ENCODE results near the gene RND3. TPM values are rescaled to one million over a fixed set of nuclear protein-coding genes. Genes with fewer than 3 reads are reported as not detected.

RND3 gene
- total and polyA plus RNA-seq, 2 of the 13 experiments (the other 11 are each of a cell fraction or from before 2014, with no cell fraction given), result 0.13 to 0.42 TPM

DNA sequence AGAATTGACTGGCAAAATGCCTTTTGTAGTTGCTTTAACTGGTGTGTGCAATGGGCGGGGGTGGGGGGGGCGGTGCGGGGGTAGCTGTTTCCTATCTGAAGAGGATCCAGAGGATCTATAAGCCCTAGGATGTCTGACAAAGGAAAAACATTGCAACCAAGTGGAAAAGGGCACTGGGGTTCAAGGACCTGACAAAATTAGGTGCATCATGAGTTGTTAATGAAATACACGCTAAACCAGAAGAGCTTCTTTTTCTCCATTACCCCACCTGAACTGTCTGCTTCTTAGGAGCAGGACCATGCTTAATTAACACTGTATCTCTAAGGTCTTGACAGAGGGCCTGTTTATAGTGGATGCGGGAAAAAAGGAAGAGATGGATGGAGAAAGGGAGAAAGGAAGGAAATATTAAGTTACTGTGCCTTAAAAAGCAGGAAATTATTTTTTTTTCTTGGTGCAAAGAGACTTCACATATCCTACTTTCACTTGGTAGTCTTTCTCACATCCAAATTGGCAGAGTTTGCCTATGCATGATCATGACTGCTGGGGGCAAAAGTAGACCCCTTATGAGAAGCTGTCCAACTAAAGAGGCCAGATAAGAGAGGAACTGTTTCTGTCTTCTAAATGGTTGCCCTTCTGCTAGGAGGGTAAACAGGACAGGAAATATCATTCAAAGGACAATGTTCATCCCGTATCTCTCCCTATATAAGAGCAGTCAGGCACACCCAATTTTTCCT, 4.6 kb downstream of the RND3 start (continued):
- TF ChIP-seq, protein P1, sequence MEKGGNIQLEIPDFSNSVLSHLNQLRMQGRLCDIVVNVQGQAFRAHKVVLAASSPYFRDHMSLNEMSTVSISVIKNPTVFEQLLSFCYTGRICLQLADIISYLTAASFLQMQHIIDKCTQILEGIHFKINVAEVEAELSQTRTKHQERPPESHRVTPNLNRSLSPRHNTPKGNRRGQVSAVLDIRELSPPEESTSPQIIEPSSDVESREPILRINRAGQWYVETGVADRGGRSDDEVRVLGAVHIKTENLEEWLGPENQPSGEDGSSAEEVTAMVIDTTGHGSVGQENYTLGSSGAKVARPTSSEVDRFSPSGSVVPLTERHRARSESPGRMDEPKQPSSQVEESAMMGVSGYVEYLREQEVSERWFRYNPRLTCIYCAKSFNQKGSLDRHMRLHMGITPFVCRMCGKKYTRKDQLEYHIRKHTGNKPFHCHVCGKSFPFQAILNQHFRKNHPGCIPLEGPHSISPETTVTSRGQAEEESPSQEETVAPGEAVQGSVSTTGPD (CRISPR knock-in tag; IDR thresholded peaks at IDR 0.05), result no peak
- TF ChIP-seq NFRKB (IDR thresholded peaks at IDR 0.05), result no peak

DNA sequence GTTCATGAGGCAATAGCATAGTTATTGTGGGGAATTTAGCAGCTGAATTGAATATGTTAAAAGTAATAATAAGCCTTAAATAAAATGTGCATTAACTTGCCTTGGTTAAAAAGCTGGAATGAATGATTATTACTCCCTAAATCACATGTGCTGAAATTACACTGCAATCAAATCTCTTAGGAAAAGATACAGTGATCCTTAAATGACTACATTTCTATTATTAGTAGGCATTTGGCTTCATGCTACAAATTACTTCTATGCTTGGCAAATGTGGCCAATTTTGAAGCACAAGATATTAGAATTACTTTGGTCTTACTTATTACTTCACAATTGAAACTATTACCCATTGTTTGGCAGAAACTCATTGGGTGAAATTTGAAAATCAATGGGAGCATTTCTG, 5.4 kb downstream of the RND3 start:
- no peaks in the 10 kb centered on the region for H3K36me3 ChIP-seq (replicated peaks in 1 of 2; ENCODE audit: control insufficient read depth in 1 of 2, insufficient read depth in 2 of 2, low read length in 2 of 2)
- ATAC-seq (no peak), FAIRE-seq (no peak), DNase-seq (ENCODE audit: low spot score) (no peak)
- H3K27ac ChIP-seq (ENCODE audit: extremely low read length, insufficient read depth, low read length), result no peak overlapping the region
- intact Hi-C loops (cut with micrococcal nuclease; ENCODE audit: unreplicated experiment), result no loop called here
- H3K9me3 ChIP-seq (ENCODE audit: low read length), result no peaks in the 10 kb centered on the region
- H3K79me2 ChIP-seq (ENCODE audit: insufficient read depth, low read length), result no peaks in the 10 kb centered on the region
- no TSS peak for BruUV-seq (replicated peaks)
- H3K4me2 ChIP-seq (ENCODE audit: low read depth, low read length), result no peak overlapping the region
- CTCF ChIA-PET (ENCODE audit: low intra/inter-chr PET ratio, low total read pairs), result no interaction called here
- no peaks in the 10 kb centered on the region for H4K20me1 ChIP-seq (ENCODE audit: insufficient read depth, low read length)
- peaks cover 19% of the 10 kb centered on the region for H3K4me1 ChIP-seq (ENCODE audit: insufficient read depth, low read length)
- H3K27me3 ChIP-seq (ENCODE audit: control insufficient read depth in 1 of 2, insufficient read depth in 2 of 2, low read length in 2 of 2), result peaks cover 6 to 30% of the 10 kb centered on the region in 2 experiments; a peak in 4 of 5 replicates
- in situ Hi-C loops (cut with HindIII; ENCODE audit: extremely low pct_ligation_motif_present, low pct_unique_long_range_greater_than_20kb), result no loop called here
- POLR2A ChIA-PET, result no interaction called here
- H3K9ac ChIP-seq (ENCODE audit: insufficient read depth, low read depth, low read length), result no peak overlapping the region
- H2AFZ ChIP-seq (ENCODE audit: low read length), result no peak overlapping the region
- H3K4me3 ChIP-seq (replicated peaks in 1 of 3; ENCODE audit: insufficient read depth in 1 of 3, low read depth in 2 of 3, low read length in 3 of 3), result no peak overlapping the region
- TF ChIP-seq ZNF605 (CRISPR knock-in tag; IDR thresholded peaks at IDR 0.05), result no peak
- no peak for TF ChIP-seq MEF2D (CRISPR knock-in tag; IDR thresholded peaks at IDR 0.05)
- no peak for TF ChIP-seq MIER3 (CRISPR knock-in tag; IDR thresholded peaks at IDR 0.05; ENCODE audit: borderline replicate concordance)
- no peak for TF ChIP-seq TAF15 (IDR thresholded peaks at IDR 0.05; ENCODE audit: low read depth, low read length, poor library complexity, severe bottlenecking)
- TF ChIP-seq, protein P2, sequence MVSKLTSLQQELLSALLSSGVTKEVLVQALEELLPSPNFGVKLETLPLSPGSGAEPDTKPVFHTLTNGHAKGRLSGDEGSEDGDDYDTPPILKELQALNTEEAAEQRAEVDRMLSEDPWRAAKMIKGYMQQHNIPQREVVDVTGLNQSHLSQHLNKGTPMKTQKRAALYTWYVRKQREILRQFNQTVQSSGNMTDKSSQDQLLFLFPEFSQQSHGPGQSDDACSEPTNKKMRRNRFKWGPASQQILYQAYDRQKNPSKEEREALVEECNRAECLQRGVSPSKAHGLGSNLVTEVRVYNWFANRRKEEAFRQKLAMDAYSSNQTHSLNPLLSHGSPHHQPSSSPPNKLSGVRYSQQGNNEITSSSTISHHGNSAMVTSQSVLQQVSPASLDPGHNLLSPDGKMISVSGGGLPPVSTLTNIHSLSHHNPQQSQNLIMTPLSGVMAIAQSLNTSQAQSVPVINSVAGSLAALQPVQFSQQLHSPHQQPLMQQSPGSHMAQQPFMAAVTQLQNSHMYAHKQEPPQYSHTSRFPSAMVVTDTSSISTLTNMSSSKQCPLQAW (CRISPR knock-in tag; IDR thresholded peaks at IDR 0.05), result no peak
- no peak for TF ChIP-seq U2AF2 (IDR thresholded peaks at IDR 0.05; ENCODE audit: low read depth, low read length)
- no peak for TF ChIP-seq NFIC (IDR thresholded peaks at IDR 0.05; ENCODE audit: low read length)
- no peak for TF ChIP-seq ZNF33B (CRISPR knock-in tag; IDR thresholded peaks at IDR 0.05)
- TF ChIP-seq RFXAP (CRISPR knock-in tag; IDR thresholded peaks at IDR 0.05; ENCODE audit: borderline replicate concordance), result no peak
- TF ChIP-seq, protein P3, sequence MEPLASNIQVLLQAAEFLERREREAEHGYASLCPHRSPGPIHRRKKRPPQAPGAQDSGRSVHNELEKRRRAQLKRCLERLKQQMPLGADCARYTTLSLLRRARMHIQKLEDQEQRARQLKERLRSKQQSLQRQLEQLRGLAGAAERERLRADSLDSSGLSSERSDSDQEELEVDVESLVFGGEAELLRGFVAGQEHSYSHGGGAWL (CRISPR knock-in tag; IDR thresholded peaks at IDR 0.05), result no peak
- TF ChIP-seq ZNF777 (CRISPR knock-in tag; IDR thresholded peaks at IDR 0.05), result no peak
- no peak for TF ChIP-seq MIXL1 (CRISPR knock-in tag; IDR thresholded peaks at IDR 0.05)
- TF ChIP-seq, protein P4, sequence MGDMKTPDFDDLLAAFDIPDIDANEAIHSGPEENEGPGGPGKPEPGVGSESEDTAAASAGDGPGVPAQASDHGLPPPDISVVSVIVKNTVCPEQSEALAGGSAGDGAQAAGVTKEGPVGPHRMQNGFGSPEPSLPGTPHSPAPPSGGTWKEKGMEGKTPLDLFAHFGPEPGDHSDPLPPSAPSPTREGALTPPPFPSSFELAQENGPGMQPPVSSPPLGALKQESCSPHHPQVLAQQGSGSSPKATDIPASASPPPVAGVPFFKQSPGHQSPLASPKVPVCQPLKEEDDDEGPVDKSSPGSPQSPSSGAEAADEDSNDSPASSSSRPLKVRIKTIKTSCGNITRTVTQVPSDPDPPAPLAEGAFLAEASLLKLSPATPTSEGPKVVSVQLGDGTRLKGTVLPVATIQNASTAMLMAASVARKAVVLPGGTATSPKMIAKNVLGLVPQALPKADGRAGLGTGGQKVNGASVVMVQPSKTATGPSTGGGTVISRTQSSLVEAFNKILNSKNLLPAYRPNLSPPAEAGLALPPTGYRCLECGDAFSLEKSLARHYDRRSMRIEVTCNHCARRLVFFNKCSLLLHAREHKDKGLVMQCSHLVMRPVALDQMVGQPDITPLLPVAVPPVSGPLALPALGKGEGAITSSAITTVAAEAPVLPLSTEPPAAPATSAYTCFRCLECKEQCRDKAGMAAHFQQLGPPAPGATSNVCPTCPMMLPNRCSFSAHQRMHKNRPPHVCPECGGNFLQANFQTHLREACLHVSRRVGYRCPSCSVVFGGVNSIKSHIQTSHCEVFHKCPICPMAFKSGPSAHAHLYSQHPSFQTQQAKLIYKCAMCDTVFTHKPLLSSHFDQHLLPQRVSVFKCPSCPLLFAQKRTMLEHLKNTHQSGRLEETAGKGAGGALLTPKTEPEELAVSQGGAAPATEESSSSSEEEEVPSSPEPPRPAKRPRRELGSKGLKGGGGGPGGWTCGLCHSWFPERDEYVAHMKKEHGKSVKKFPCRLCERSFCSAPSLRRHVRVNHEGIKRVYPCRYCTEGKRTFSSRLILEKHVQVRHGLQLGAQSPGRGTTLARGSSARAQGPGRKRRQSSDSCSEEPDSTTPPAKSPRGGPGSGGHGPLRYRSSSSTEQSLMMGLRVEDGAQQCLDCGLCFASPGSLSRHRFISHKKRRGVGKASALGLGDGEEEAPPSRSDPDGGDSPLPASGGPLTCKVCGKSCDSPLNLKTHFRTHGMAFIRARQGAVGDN (CRISPR knock-in tag; IDR thresholded peaks at IDR 0.05), result no peak
- no peak for TF ChIP-seq ZNF883 (CRISPR knock-in tag; IDR thresholded peaks at IDR 0.05; ENCODE audit: not compliant biosample characterization)
- no peak for TF ChIP-seq ZNF354B (CRISPR knock-in tag; IDR thresholded peaks at IDR 0.05)

All from HepG2 (cell line).